ENCODE results near the gene CBLB. TPM values are rescaled to one million over a fixed set of nuclear protein-coding genes. Genes with fewer than 3 reads are reported as not detected.
"Not testable (repeated sequence)": the region's sequence is repeated elsewhere in the genome, so short reads cannot be mapped to it uniquely, and the experiment has no call there.

CBLB gene
- total and polyA plus RNA-seq, 8 donors = 30.7 to 49.3 (median 42.6) TPM

- Histone ChIP-seq H3K9me3 (no peaks in the 10 kb centered on the region), H3K36me3 (no peaks in the 10 kb centered on the region), H3K4me3 (no peak overlapping the region), H3K27me3 (no peaks in the 10 kb centered on the region), H3K4me1 (peaks cover 4 to 40% of the 10 kb centered on the region in 2 donors), H3K27ac (peak overlapping the region; percentile 47 to 69)
- TF ChIP-seq CTCF (IDR thresholded peaks at IDR 0.05) = no peak
- DNase-seq (no peak), ATAC-seq (peak; percentile 75)
- intact Hi-C loops (cut with DNase I) = no loop called here
These were observed 45.5 kb downstream of the CBLB start for GRCh38 chr3:105823149-105823867.

GRCh38 chr3:105822171-105823123 lies 46.4 kb downstream of the CBLB start:
- intact Hi-C loops (cut with DNase I) = no loop called here
- no peak for TF ChIP-seq CTCF (IDR thresholded peaks at IDR 0.05)
- no peaks in the 10 kb centered on the region for H3K27me3 ChIP-seq
- H3K36me3 ChIP-seq = no peaks in the 10 kb centered on the region
- ATAC-seq (no peak), DNase-seq (no peak)
- H3K9me3 ChIP-seq = no peaks in the 10 kb centered on the region
- peak overlapping the region; percentile 47 to 69 for H3K27ac ChIP-seq
- peaks cover 4 to 33% of the 10 kb centered on the region in 2 donors for H3K4me1 ChIP-seq
- no peak overlapping the region for H3K4me3 ChIP-seq

GRCh38 chr3:105821433-105821832 lies 47.4 kb downstream of the CBLB start:
- no peaks in the 10 kb centered on the region for H3K9me3 ChIP-seq
- intact Hi-C loops (cut with DNase I) = no loop called here
- no peaks in the 10 kb centered on the region for H3K36me3 ChIP-seq
- H3K27me3 ChIP-seq = no peaks in the 10 kb centered on the region
- no peak overlapping the region for H3K27ac ChIP-seq
- H3K4me3 ChIP-seq = no peak overlapping the region
- no peak for TF ChIP-seq CTCF (IDR thresholded peaks at IDR 0.05)
- ATAC-seq = no peak
- no peak for DNase-seq
- H3K4me1 ChIP-seq = peaks cover 4 to 33% of the 10 kb centered on the region in 2 donors

DNA sequence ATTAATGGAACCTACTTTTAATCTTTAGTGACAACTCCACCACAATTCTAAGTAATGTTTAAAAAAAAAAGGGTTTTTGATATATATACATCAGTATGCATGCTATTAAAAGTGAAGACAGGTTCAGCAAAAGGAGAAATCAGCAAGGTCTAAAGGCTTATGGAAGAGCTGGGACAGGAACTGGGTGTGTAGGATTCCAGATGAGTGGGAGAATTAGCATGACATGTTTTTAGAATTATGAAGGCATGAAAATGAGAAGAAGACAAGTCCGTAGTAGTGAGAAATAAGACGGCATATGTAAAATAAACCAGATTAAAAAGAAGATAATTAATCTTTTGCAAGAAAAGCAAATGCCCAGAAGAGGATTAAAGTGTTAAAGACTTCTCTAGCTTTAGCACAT lies 52.0 kb downstream of the CBLB start:
- DNase-seq (no peak), ATAC-seq (no peak)
- no peak overlapping the region for H3K27ac ChIP-seq
- no peaks in the 10 kb centered on the region for H3K36me3 ChIP-seq
- H3K27me3 ChIP-seq = no peaks in the 10 kb centered on the region
- H3K4me1 ChIP-seq = peaks cover 0 to 17% of the 10 kb centered on the region in 2 donors
- intact Hi-C loops (cut with DNase I) = no loop called here
- H3K9me3 ChIP-seq = no peaks in the 10 kb centered on the region
- H3K4me3 ChIP-seq = no peak overlapping the region
- no peak for TF ChIP-seq CTCF (IDR thresholded peaks at IDR 0.05)

DNA sequence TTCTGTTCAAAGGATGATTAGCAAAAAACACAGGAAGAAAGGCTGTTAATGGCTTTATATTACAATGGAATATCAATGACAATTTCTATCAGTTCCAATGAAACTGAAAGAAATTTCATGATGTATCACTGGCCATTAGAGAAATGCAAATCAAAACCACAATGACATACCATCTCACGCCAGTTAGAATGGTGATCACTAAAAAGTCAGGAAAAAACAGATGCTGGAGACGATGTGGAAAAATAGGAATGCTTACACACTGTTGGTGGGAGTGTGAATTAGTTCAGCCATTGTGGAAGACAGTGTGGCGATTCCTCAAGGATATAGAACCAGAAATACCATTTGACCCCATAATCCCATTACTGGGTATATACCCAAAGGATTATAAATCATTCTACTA lies 53.5 kb downstream of the CBLB start:
- H3K4me3 ChIP-seq; H3K36me3 ChIP-seq; H3K27me3 ChIP-seq; intact Hi-C loops (cut with DNase I); DNase-seq; H3K27ac ChIP-seq; ATAC-seq; H3K9me3 ChIP-seq: not testable (repeated sequence)
- H3K4me1 ChIP-seq = peaks cover 0 to 21% of the 10 kb centered on the region in 2 donors
